Effector memory CD8-positive, alpha-beta T cell (primary cell): ENCODE measurements around the gene VPS35.
"Not testable (repeated sequence)": the region's sequence is repeated elsewhere in the genome, so short reads cannot be mapped to it uniquely, and the experiment has no call there.

ENCODE experiments used
- ATAC-seq: fragments of 150-1000 bp; cut with Tn5 transposase; replicated peaks from 2 replicates; pipeline ENCODE4 v1.10.0; 2021; ENCODE audit warnings: mild to moderate bottlenecking, moderate library complexity
- DNase-seq, 3 experiments: peaks; one replicate each; pipeline ENCODE4 v3.0.0; 2021
- H3K27ac Mint-ChIP-seq, 2 donors: one replicate each; pipeline ENCODE4 v1.8.0; 2022; ENCODE audit warnings: mild to moderate bottlenecking in 2 of 2, mixed read lengths in 2 of 2, moderate library complexity in 2 of 2
- H3K27me3 Mint-ChIP-seq, 2 donors: one replicate each; pipeline ENCODE4 v1.8.0; 2022; ENCODE audit warnings: mixed read lengths in 2 of 2
- H3K36me3 Mint-ChIP-seq: one replicate; pipeline ENCODE4 v1.8.0; 2022; ENCODE audit warnings: mild to moderate bottlenecking, moderate library complexity, mixed read lengths; ENCODE audit not compliant: insufficient read depth
- H3K4me1 Mint-ChIP-seq, 2 donors: one replicate each; pipeline ENCODE4 v1.8.0; 2022; ENCODE audit warnings: low read depth in 2 of 2, mixed read lengths in 2 of 2
- H3K4me3 Mint-ChIP-seq, 2 donors: one replicate each; pipeline ENCODE4 v1.8.0; 2022; ENCODE audit warnings: mild to moderate bottlenecking in 2 of 2, mixed read lengths in 2 of 2, moderate library complexity in 2 of 2
- H3K9me3 Mint-ChIP-seq, 2 donors: one replicate each; pipeline ENCODE4 v1.8.0; 2022; ENCODE audit warnings: mixed read lengths in 2 of 2

The VPS35 gene

GRCh38 chr16:46673320-46674013 is 15.5 kb downstream of the VPS35 start:
- Mint-ChIP-seq H3K4me1 (peaks cover 0 to 3% of the 10 kb centered on the region in 2 donors), H3K27me3 (no peaks in the 10 kb centered on the region), H3K36me3 (peaks cover 82% of the 10 kb centered on the region), H3K9me3 (no peaks in the 10 kb centered on the region), H3K27ac (no peak overlapping the region), H3K4me3 (no peak overlapping the region)
- peak; percentile 90 for ATAC-seq
- DNase-seq = peak; percentile 32 to 38 (median 36)

- peaks cover 71% of the 10 kb centered on the region for H3K36me3 Mint-ChIP-seq
- no peak overlapping the region for H3K27ac Mint-ChIP-seq
- peaks cover 0 to 6% of the 10 kb centered on the region in 2 donors for H3K4me1 Mint-ChIP-seq
- DNase-seq = no peak
- no peak for ATAC-seq
- no peak overlapping the region for H3K4me3 Mint-ChIP-seq
- H3K27me3 Mint-ChIP-seq = no peaks in the 10 kb centered on the region
- H3K9me3 Mint-ChIP-seq = no peaks in the 10 kb centered on the region
These were observed 26.9 kb downstream of the VPS35 start for GRCh38 chr16:46662123-46662522.

- peaks cover 0 to 6% of the 10 kb centered on the region in 2 donors for H3K4me1 Mint-ChIP-seq
- peak overlapping the region; percentile 46 to 50 for H3K27ac Mint-ChIP-seq
- no peaks in the 10 kb centered on the region for H3K27me3 Mint-ChIP-seq
- no peak overlapping the region for H3K4me3 Mint-ChIP-seq
- H3K9me3 Mint-ChIP-seq = no peaks in the 10 kb centered on the region
- ATAC-seq (peak; percentile 46), DNase-seq (no peak)
- H3K36me3 Mint-ChIP-seq = peaks cover 44% of the 10 kb centered on the region
These were observed 30.1 kb downstream of the VPS35 start for GRCh38 chr16:46658925-46659324.

- Mint-ChIP-seq H3K27me3 (no peaks in the 10 kb centered on the region), H3K4me1 (no peaks in the 10 kb centered on the region), H3K36me3 (no peaks in the 10 kb centered on the region), H3K9me3 (no peaks in the 10 kb centered on the region), H3K27ac (no peak overlapping the region), H3K4me3 (no peak overlapping the region)
- DNase-seq = no peak
- no peak for ATAC-seq
These were observed 37.7 kb downstream of the VPS35 start for GRCh38 chr16:46651305-46651704.

GRCh38 chr16:46650254-46650623 is 38.7 kb downstream of the VPS35 start:
- H3K4me1 Mint-ChIP-seq = peaks cover 0 to 6% of the 10 kb centered on the region in 2 donors
- DNase-seq = no peak
- ATAC-seq = no peak
- no peaks in the 10 kb centered on the region for H3K27me3 Mint-ChIP-seq
- peaks cover 0 to 3% of the 10 kb centered on the region in 2 donors for H3K9me3 Mint-ChIP-seq
- H3K27ac Mint-ChIP-seq = no peak overlapping the region
- H3K4me3 Mint-ChIP-seq = no peak overlapping the region
- H3K36me3 Mint-ChIP-seq = no peaks in the 10 kb centered on the region

- Mint-ChIP-seq H3K36me3 (no peaks in the 10 kb centered on the region), H3K9me3 (peaks cover 0 to 3% of the 10 kb centered on the region in 2 donors), H3K4me1 (peaks cover 0 to 6% of the 10 kb centered on the region in 2 donors), H3K27ac (no peak overlapping the region), H3K27me3 (no peaks in the 10 kb centered on the region), H3K4me3 (no peak overlapping the region)
- ATAC-seq (no peak), DNase-seq (no peak)
These were observed 39.3 kb downstream of the VPS35 start for GRCh38 chr16:46649588-46650253.

GRCh38 chr16:46648656-46649055 is 40.3 kb downstream of the VPS35 start:
- no peak for ATAC-seq
- H3K36me3 Mint-ChIP-seq = no peaks in the 10 kb centered on the region
- H3K9me3 Mint-ChIP-seq = peaks cover 4 to 7% of the 10 kb centered on the region in 2 donors
- H3K4me1 Mint-ChIP-seq = peaks cover 0 to 6% of the 10 kb centered on the region in 2 donors
- H3K4me3 Mint-ChIP-seq = no peak overlapping the region
- no peak overlapping the region for H3K27ac Mint-ChIP-seq
- no peak for DNase-seq
- no peaks in the 10 kb centered on the region for H3K27me3 Mint-ChIP-seq

GRCh38 chr16:46638947-46639925 is 49.7 kb downstream of the VPS35 start:
- Mint-ChIP-seq H3K9me3 (peaks cover 8% of the 10 kb centered on the region in 2 donors), H3K36me3 (no peaks in the 10 kb centered on the region), H3K27me3 (no peaks in the 10 kb centered on the region), H3K4me3 (no peak overlapping the region), H3K27ac (no peak overlapping the region), H3K4me1 (no peaks in the 10 kb centered on the region)
- DNase-seq (no peak), ATAC-seq (no peak)

- H3K27me3 Mint-ChIP-seq = peaks cover 6 to 11% of the 10 kb centered on the region in 2 donors
- no peaks in the 10 kb centered on the region for H3K9me3 Mint-ChIP-seq
- no peak for DNase-seq
- no peak for ATAC-seq
- H3K4me3 Mint-ChIP-seq = no peak overlapping the region
- no peak overlapping the region for H3K27ac Mint-ChIP-seq
- peaks cover 0 to 4% of the 10 kb centered on the region in 2 donors for H3K4me1 Mint-ChIP-seq
- H3K36me3 Mint-ChIP-seq = no peaks in the 10 kb centered on the region
These were observed 55.9 kb downstream of the VPS35 start for GRCh38 chr16:46632778-46633733.

GRCh38 chr16:46629331-46630219 is 59.4 kb downstream of the VPS35 start:
- DNase-seq (no peak), ATAC-seq (no peak)
- Mint-ChIP-seq H3K36me3 (no peaks in the 10 kb centered on the region), H3K4me1 (peaks cover 0 to 4% of the 10 kb centered on the region in 2 donors), H3K9me3 (no peaks in the 10 kb centered on the region), H3K4me3 (no peak overlapping the region), H3K27me3 (peaks cover 6 to 14% of the 10 kb centered on the region in 2 donors), H3K27ac (no peak overlapping the region)

GRCh38 chr16:46627746-46628145 is 61.2 kb downstream of the VPS35 start:
- ATAC-seq (no peak), DNase-seq (no peak)
- Mint-ChIP-seq H3K4me1 (peaks cover 0 to 4% of the 10 kb centered on the region in 2 donors), H3K27ac (no peak overlapping the region), H3K9me3 (no peaks in the 10 kb centered on the region), H3K4me3 (no peak overlapping the region), H3K36me3 (no peaks in the 10 kb centered on the region), H3K27me3 (peaks cover 6 to 14% of the 10 kb centered on the region in 2 donors)

- not testable (repeated sequence) for ATAC-seq, H3K27ac Mint-ChIP-seq, DNase-seq, H3K4me1 Mint-ChIP-seq, H3K9me3 Mint-ChIP-seq, H3K36me3 Mint-ChIP-seq, H3K4me3 Mint-ChIP-seq
- H3K27me3 Mint-ChIP-seq = peaks cover 6 to 14% of the 10 kb centered on the region in 2 donors
These were observed 62.3 kb downstream of the VPS35 start for GRCh38 chr16:46626681-46627080.
